ENCODE results near the gene MRFAP1L1. TPM values are rescaled to one million over a fixed set of nuclear protein-coding genes. Genes with fewer than 3 reads are reported as not detected.

The MRFAP1L1 gene
- total and polyA plus RNA-seq, 7 donors: 30.0 to 79.0 (median 39.1) TPM

- 86 to 88% (median 86%) methylated on average over 13 of the region's 13 CpGs for WGBS, 3 donors
- DNase-seq (no peak), ATAC-seq (no peak)
- intact Hi-C loops (cut with DNase I): no loop called here
- no peak overlapping the region for H3K4me3 ChIP-seq
- no peak for TF ChIP-seq CTCF (IDR thresholded peaks at IDR 0.05)
- H3K36me3 ChIP-seq (ENCODE audit: insufficient read depth in 1 of 2, low read depth in 1 of 2): peaks cover 0 to 27% of the 10 kb centered on the region in 2 donors
- H3K4me1 ChIP-seq: peaks cover 39% of the 10 kb centered on the region
- no peaks in the 10 kb centered on the region for H3K9me3 ChIP-seq
- H3K27ac ChIP-seq: no peak overlapping the region
- no peaks in the 10 kb centered on the region for H3K27me3 ChIP-seq (ENCODE audit: insufficient read depth in 3 of 3, low read length in 2 of 3)
These were observed 8.3 kb downstream of the MRFAP1L1 start for GRCh38 chr4:6701371-6701770.

- Histone ChIP-seq H3K27me3 (ENCODE audit: insufficient read depth in 3 of 3, low read length in 2 of 3) (no peaks in the 10 kb centered on the region), H3K4me1 (peaks cover 33% of the 10 kb centered on the region), H3K9me3 (no peaks in the 10 kb centered on the region), H3K27ac (no peak overlapping the region), H3K4me3 (no peak overlapping the region), H3K36me3 (ENCODE audit: insufficient read depth in 1 of 2, low read depth in 1 of 2) (peaks cover 0 to 24% of the 10 kb centered on the region in 2 donors)
- no peak for ATAC-seq
- TF ChIP-seq CTCF (IDR thresholded peaks at IDR 0.05): no peak
- no peak for DNase-seq
- WGBS, 3 donors: 94 to 100% (median 96%) methylated on average over 1 of the region's 1 CpG
- intact Hi-C loops (cut with DNase I): no loop called here
These were observed 9.8 kb downstream of the MRFAP1L1 start for GRCh38 chr4:6699903-6700302.

GRCh38 chr4:6699388-6699787 lies 10.3 kb downstream of the MRFAP1L1 start:
- intact Hi-C loops (cut with DNase I): no loop called here
- H3K27ac ChIP-seq: no peak overlapping the region
- H3K4me3 ChIP-seq: no peak overlapping the region
- H3K9me3 ChIP-seq: no peaks in the 10 kb centered on the region
- H3K36me3 ChIP-seq (ENCODE audit: insufficient read depth in 1 of 2, low read depth in 1 of 2): peaks cover 0 to 24% of the 10 kb centered on the region in 2 donors
- ATAC-seq (no peak), DNase-seq (no peak)
- TF ChIP-seq CTCF (IDR thresholded peaks at IDR 0.05): no peak
- H3K27me3 ChIP-seq (ENCODE audit: insufficient read depth in 3 of 3, low read length in 2 of 3): no peaks in the 10 kb centered on the region
- WGBS, 3 donors: 65 to 75% (median 66%) methylated on average over 5 of the region's 5 CpGs
- H3K4me1 ChIP-seq: peaks cover 28% of the 10 kb centered on the region

- intact Hi-C loops (cut with DNase I): no loop called here
- Histone ChIP-seq H3K36me3 (ENCODE audit: insufficient read depth in 1 of 2, low read depth in 1 of 2) (peaks cover 0 to 15% of the 10 kb centered on the region in 2 donors), H3K9me3 (no peaks in the 10 kb centered on the region), H3K27ac (no peak overlapping the region), H3K4me3 (no peak overlapping the region), H3K27me3 (ENCODE audit: insufficient read depth in 3 of 3, low read length in 2 of 3) (no peaks in the 10 kb centered on the region), H3K4me1 (peaks cover 16% of the 10 kb centered on the region)
- DNase-seq (no peak), ATAC-seq (no peak)
- TF ChIP-seq CTCF (IDR thresholded peaks at IDR 0.05): no peak
- 90 to 95% (median 94%) methylated on average over 6 of the region's 6 CpGs for WGBS, 3 donors
These were observed 12.5 kb downstream of the MRFAP1L1 start for GRCh38 chr4:6697131-6697530.

- Histone ChIP-seq H3K9me3 (no peaks in the 10 kb centered on the region), H3K27ac (peak overlapping the region; percentile 30), H3K27me3 (ENCODE audit: insufficient read depth in 3 of 3, low read length in 2 of 3) (no peaks in the 10 kb centered on the region), H3K36me3 (ENCODE audit: insufficient read depth in 1 of 2, low read depth in 1 of 2) (peaks cover 0 to 15% of the 10 kb centered on the region in 2 donors), H3K4me3 (no peak overlapping the region), H3K4me1 (peaks cover 16% of the 10 kb centered on the region)
- intact Hi-C loops (cut with DNase I): no loop called here
- peak; percentile 55 to 89 (median 71) for ATAC-seq
- WGBS, 3 donors: 34 to 50% (median 38%) methylated on average over 8 of the region's 8 CpGs
- DNase-seq: no peak
- no peak for TF ChIP-seq CTCF (IDR thresholded peaks at IDR 0.05)
These were observed 13.1 kb downstream of the MRFAP1L1 start for GRCh38 chr4:6696611-6697010.

Data from psoas muscle (tissue), 8 donors.